IMR-90 (cell line): ENCODE measurements around the gene FOXP1. TPM values are rescaled to one million over a fixed set of nuclear protein-coding genes. Genes with fewer than 3 reads are reported as not detected.

Experiments used
- ATAC-seq: fragments of 200-7000 bp; cut with Tn5 transposase; 2 replicates; pipeline ENCODE4 v1.9.1; 2020; ENCODE audit warnings: low read depth, mild to moderate bottlenecking, moderate library complexity
- BruUV-seq: library from RNA; stranded (reverse); fragments of 400-500 nt; replicated peaks from 2 replicates; lab custom pipeline; 2021; lab: Mats Ljungman, UMichigan
- CTCF ChIA-PET: fragments of 300-600 bp; formaldehyde crosslinking; extraction: SDS; loops from one replicate; lab custom pipeline; 2021; ENCODE audit warnings: antibody characterized with exemption; lab: Yijun Ruan, JAX
- POLR2A ChIA-PET: fragments of 300-600 bp; sonication (Branson Sonifier 250); formaldehyde crosslinking; loops from one replicate; lab custom pipeline; 2022; ENCODE audit warnings: antibody characterized with exemption; ENCODE audit not compliant: unreplicated experiment; lab: Charles Lee
- DNase-seq: peaks from one replicate; pipeline ENCODE4 v3.0.0; 2013
- H2AFZ ChIP-seq: replicated peaks from 2 replicates; pipeline ENCODE3; 2013; ENCODE audit warnings: low read length, mild to moderate bottlenecking; ENCODE audit not compliant: poor library complexity
- H2AK5ac ChIP-seq: 2 replicates; pipeline ENCODE4 v1.6.1; 2013; ENCODE audit warnings: low read depth, low read length, inconsistent platforms
- H2AK9ac ChIP-seq: replicated peaks from 2 replicates; pipeline ENCODE3; 2013; ENCODE audit warnings: mild to moderate bottlenecking, low read depth, low read length, moderate library complexity; ENCODE audit not compliant: poor library complexity
- H2BK120ac ChIP-seq: 2 replicates; pipeline ENCODE4 v1.6.1; 2013; ENCODE audit warnings: low read depth, low read length, inconsistent platforms
- H2BK15ac ChIP-seq: 3 replicates; pipeline ENCODE4 v1.6.1; 2013; ENCODE audit warnings: low read depth, low read length, inconsistent platforms
- H2BK20ac ChIP-seq: 2 replicates; pipeline ENCODE4 v1.6.1; 2013; ENCODE audit warnings: low read depth, mild to moderate bottlenecking, inconsistent platforms, low read length, moderate library complexity
- H2BK5ac ChIP-seq: 2 replicates; pipeline ENCODE4 v1.6.1; 2013; ENCODE audit warnings: mild to moderate bottlenecking, low read depth, low read length, inconsistent platforms; ENCODE audit not compliant: poor library complexity, severe bottlenecking
- H3K14ac ChIP-seq: replicated peaks from 2 replicates; pipeline ENCODE4 v1.6.1; 2013; ENCODE audit warnings: low read depth, low read length, inconsistent platforms
- H3K18ac ChIP-seq: 2 replicates; pipeline ENCODE4 v1.6.1; 2013; ENCODE audit warnings: low read depth, low read length, control low read depth
- H3K23ac ChIP-seq: 2 replicates; pipeline ENCODE4 v1.6.1; 2013; ENCODE audit warnings: low read depth, low read length, inconsistent platforms
- H3K27ac ChIP-seq: 2 replicates; pipeline ENCODE4 v1.5.1; 2013; ENCODE audit warnings: mild to moderate bottlenecking, control low read depth, low read length; ENCODE audit not compliant: insufficient read depth
- H3K27me3 ChIP-seq: 2 replicates; pipeline ENCODE4 v1.6.1; 2013; ENCODE audit warnings: low read length; ENCODE audit not compliant: control insufficient read depth, insufficient read depth
- H3K36me3 ChIP-seq: 2 replicates; pipeline ENCODE4 v1.6.1; 2013; ENCODE audit warnings: low read length, mixed read lengths; ENCODE audit not compliant: control insufficient read depth, insufficient read depth
- H3K4ac ChIP-seq: 2 replicates; pipeline ENCODE4 v1.6.1; 2013; ENCODE audit warnings: low read depth, low read length, inconsistent platforms
- H3K4me1 ChIP-seq: 2 replicates; pipeline ENCODE4 v1.6.1; 2013; ENCODE audit warnings: low read length, mixed read lengths; ENCODE audit not compliant: control insufficient read depth, insufficient read depth
- H3K4me2 ChIP-seq: 2 replicates; pipeline ENCODE4 v1.6.1; 2013; ENCODE audit warnings: low read depth, mild to moderate bottlenecking, control low read depth, low read length, moderate library complexity
- H3K4me3 ChIP-seq: 2 replicates; pipeline ENCODE4 v1.5.1; 2013; ENCODE audit warnings: low read depth, mild to moderate bottlenecking, control low read depth, low read length, moderate library complexity; ENCODE audit not compliant: insufficient read depth
- H3K56ac ChIP-seq: 2 replicates; pipeline ENCODE4 v1.6.1; 2013; ENCODE audit warnings: low read length, inconsistent platforms; ENCODE audit not compliant: insufficient read depth; ENCODE audit errors: extremely low read depth
- H3K79me1 ChIP-seq, 2 experiments: 2 replicates each; pipeline ENCODE4 v1.6.1; 2013; ENCODE audit warnings: low read length in 2 of 2, inconsistent platforms in 1 of 2, low read depth in 1 of 2
- H3K9ac ChIP-seq: 2 replicates; pipeline ENCODE4 v1.6.1; 2013; ENCODE audit warnings: low read depth, low read length, control low read depth
- H3K9me1 ChIP-seq: 2 replicates; pipeline ENCODE4 v1.6.1; 2013; ENCODE audit warnings: low read length, inconsistent platforms; ENCODE audit not compliant: insufficient read depth
- H3K9me3 ChIP-seq: 2 replicates; pipeline ENCODE4 v1.6.1; 2013; ENCODE audit warnings: low read length; ENCODE audit not compliant: control insufficient read depth, insufficient read depth
- H4K20me1 ChIP-seq: 2 replicates; pipeline ENCODE4 v1.6.1; 2013; ENCODE audit warnings: low read length, inconsistent platforms; ENCODE audit not compliant: insufficient read depth
- H4K5ac ChIP-seq: 2 replicates; pipeline ENCODE4 v1.6.1; 2013; ENCODE audit warnings: mild to moderate bottlenecking, low read depth, low read length, control low read depth
- H4K8ac ChIP-seq, 2 experiments: 2 replicates each; pipeline ENCODE4 v1.6.1; 2013; ENCODE audit warnings: low read depth in 2 of 2, low read length in 2 of 2, control low read depth in 1 of 2, inconsistent platforms in 1 of 2
- H4K91ac ChIP-seq: 2 replicates; pipeline ENCODE4 v1.6.1; 2013; ENCODE audit warnings: low read depth, low read length, inconsistent platforms; ENCODE audit not compliant: insufficient read depth
- BHLHE40 ChIP-seq: fragments of 150-350 bp; IDR thresholded peaks from 2 replicates; pipeline ENCODE4 v1.6.1; 2016; ENCODE audit warnings: mild to moderate bottlenecking, low read depth, low read length
- FOS ChIP-seq: fragments of 150-350 bp; IDR thresholded peaks from 2 replicates; pipeline ENCODE4 v1.6.1; 2016; ENCODE audit warnings: low read depth, low read length
- MAFK ChIP-seq: IDR thresholded peaks from 2 replicates; pipeline ENCODE4 v1.6.1; 2012; ENCODE audit warnings: low read depth, low read length, improper control_type of control experiment
- MAZ ChIP-seq: IDR thresholded peaks from 2 replicates; pipeline ENCODE4 v1.6.1; 2012; ENCODE audit warnings: low read depth, mild to moderate bottlenecking, low read length, improper control_type of control experiment, moderate library complexity, borderline replicate concordance
- MXI1 ChIP-seq: IDR thresholded peaks from 2 replicates; pipeline ENCODE4 v1.6.1; 2012; ENCODE audit warnings: low read depth, mild to moderate bottlenecking, low read length, moderate library complexity, borderline replicate concordance
- NFE2L2 ChIP-seq: fragments of 150-350 bp; IDR thresholded peaks from 2 replicates; pipeline ENCODE4 v1.6.1; 2016; ENCODE audit warnings: low read depth, mild to moderate bottlenecking, low read length
- POLR2A ChIP-seq: IDR thresholded peaks from 2 replicates; pipeline ENCODE4 v1.6.1; 2012; ENCODE audit warnings: mild to moderate bottlenecking, low read depth, low read length
- RAD21 ChIP-seq: IDR thresholded peaks from 2 replicates; pipeline ENCODE4 v1.6.1; 2012; ENCODE audit warnings: low read length, improper control_type of control experiment
- RCOR1 ChIP-seq: IDR thresholded peaks from 2 replicates; pipeline ENCODE4 v1.6.1; 2012; ENCODE audit warnings: mild to moderate bottlenecking, low read length, improper control_type of control experiment; ENCODE audit not compliant: insufficient replicate concordance
- RFX5 ChIP-seq: IDR thresholded peaks from 2 replicates; pipeline ENCODE4 v1.8.0; 2012; ENCODE audit warnings: low read depth, mild to moderate bottlenecking, low read length, moderate library complexity
- SMC3 ChIP-seq: fragments of 150-350 bp; IDR thresholded peaks from 2 replicates; pipeline ENCODE4 v1.6.1; 2016; ENCODE audit warnings: low read depth, mild to moderate bottlenecking, antibody characterized with exemption, low read length, moderate library complexity
- WGBS, 2 experiments: methylation state at CpG; one replicate each; pipeline versions ENCODE4 v1.1.5 to v1.1.7; 2013; ENCODE audit warnings: missing lambda C conversion rate in 2 of 2; ENCODE audit not compliant: insufficient read length in 1 of 2; ENCODE audit errors: extremely low coverage in 2 of 2; 5-methylcytosine and 5-hydroxymethylcytosine counted together
- dilution Hi-C: fragments of 300-500 bp; cut with HindIII; formaldehyde crosslinking; loops from one replicate; pipeline ENCODE4 v1.14.3; 2018; ENCODE audit warnings: low sequenced_read_pairs; ENCODE audit not compliant: unreplicated experiment
- in situ Hi-C: fragments of 300-500 bp; cut with MboI; formaldehyde crosslinking; loops from 3 replicates; pipeline ENCODE4 v1.14.3; 2019; ENCODE audit warnings: low sequenced_read_pairs, inconsistent platforms, mixed read lengths
- intact Hi-C: fragments of 100-400 bp; cut with micrococcal nuclease; formaldehyde crosslinking; loops from 2 replicates; pipeline ENCODE4 v1.10.0; 2022
- polyA plus RNA-seq, 3 experiments: library from polyadenylated mRNA; depleted of rRNA; stranded (reverse); fragments of >200 nt; gene quantifications; 2 replicates each; pipeline ENCODE4 v1.2.3, GENCODE V29; 2012; ENCODE audit warnings: low replicate concordance in 1 of 3
- total RNA-seq: library from RNA; depleted of rRNA; stranded (reverse); fragments of >200 nt; gene quantifications from 2 replicates; pipeline ENCODE4 v1.2.3, GENCODE V29; 2012
- TF ChIP-seq, protein P1 (sequence below): fragments of 150-350 bp; IDR thresholded peaks from 2 replicates; pipeline ENCODE4 v1.6.1; 2016; ENCODE audit warnings: low read depth, mild to moderate bottlenecking, low read length, moderate library complexity, borderline replicate concordance
- TF ChIP-seq, protein P2 (sequence below): fragments of 150-350 bp; IDR thresholded peaks from 2 replicates; pipeline ENCODE4 v1.6.1; 2017; ENCODE audit warnings: mild to moderate bottlenecking, antibody characterized with exemption, low read length, low read depth

The FOXP1 gene
- total and polyA plus RNA-seq, 2 of the 4 experiments (the other 2 are of a cell fraction): 37.0 to 132 TPM

DNA sequence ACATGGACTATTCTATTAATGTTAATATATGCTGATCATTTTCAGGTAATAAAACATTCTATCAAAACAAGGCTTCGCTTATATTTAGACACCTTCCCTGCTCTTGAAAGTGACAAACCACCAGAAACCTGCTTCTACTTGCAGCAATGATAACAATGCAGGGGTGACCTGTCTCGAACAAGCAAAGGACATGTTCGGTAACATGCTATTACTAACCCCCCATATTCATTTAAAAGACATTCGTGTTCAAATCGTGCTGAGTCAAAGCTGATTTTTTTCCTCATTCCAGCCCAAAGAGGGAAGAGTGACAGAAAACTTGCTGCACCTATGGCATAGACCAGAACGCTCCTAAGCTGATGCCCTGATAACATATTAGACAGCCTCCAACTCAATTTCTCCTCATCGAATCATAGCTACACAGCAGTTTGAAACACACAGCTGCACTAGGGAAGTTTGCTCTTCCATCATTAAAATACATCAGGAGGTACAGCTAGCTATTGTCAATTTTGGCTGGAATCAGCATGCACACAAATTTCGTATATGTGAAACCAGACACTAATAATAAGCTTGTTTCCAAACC is 341.5 kb downstream of the FOXP1 start:
- Histone ChIP-seq H2BK20ac (peak overlapping the region; percentile 6; the same call in 1 of the 2 replicates), H3K27ac (no peak overlapping the region), H3K9me3 (no peaks in the 10 kb centered on the region), H2AK9ac (no peak overlapping the region), H2BK120ac (no peak overlapping the region), H3K4me3 (no peak overlapping the region), H2AK5ac (peak overlapping the region; percentile 7; the same call in 1 of the 2 replicates), H3K79me1 (peaks cover 20 to 54% of the 10 kb centered on the region in 2 experiments; a peak in 3 of 4 replicates), H3K36me3 (no peaks in the 10 kb centered on the region), H4K5ac (no peak overlapping the region), H3K23ac (no peak overlapping the region), H3K4me1 (peaks cover 10% of the 10 kb centered on the region), H3K9ac (no peak overlapping the region), H3K4ac (no peak overlapping the region), H3K9me1 (peaks cover 5% of the 10 kb centered on the region), H3K56ac (no peak overlapping the region), H2AFZ (no peak overlapping the region), H2BK15ac (peak overlapping the region; percentile 11; the same call in 1 of the 3 replicates), H4K8ac (no peak overlapping the region), H3K14ac (no peak overlapping the region), H4K20me1 (no peaks in the 10 kb centered on the region), H3K27me3 (no peaks in the 10 kb centered on the region), H4K91ac (no peak overlapping the region), H3K4me2 (no peak overlapping the region), H3K18ac (no peak overlapping the region), H2BK5ac (no peak overlapping the region)
- dilution Hi-C loops (no loop called here), intact Hi-C loops (loop anchor here (10.0 kb wide), 1 partner anchor 343 kb away; the partner anchor contains the start of gene FOXP1), in situ Hi-C loops (no loop called here)
- no peak for DNase-seq
- TF ChIP-seq BHLHE40 (no peak), MAFK (no peak), RCOR1 (no peak), RFX5 (no peak), POLR2A (no peak), NFE2L2 (no peak), MXI1 (no peak), MAZ (no peak), SMC3 (no peak), FOS (no peak), RAD21 (no peak)
- TF ChIP-seq, protein P1, sequence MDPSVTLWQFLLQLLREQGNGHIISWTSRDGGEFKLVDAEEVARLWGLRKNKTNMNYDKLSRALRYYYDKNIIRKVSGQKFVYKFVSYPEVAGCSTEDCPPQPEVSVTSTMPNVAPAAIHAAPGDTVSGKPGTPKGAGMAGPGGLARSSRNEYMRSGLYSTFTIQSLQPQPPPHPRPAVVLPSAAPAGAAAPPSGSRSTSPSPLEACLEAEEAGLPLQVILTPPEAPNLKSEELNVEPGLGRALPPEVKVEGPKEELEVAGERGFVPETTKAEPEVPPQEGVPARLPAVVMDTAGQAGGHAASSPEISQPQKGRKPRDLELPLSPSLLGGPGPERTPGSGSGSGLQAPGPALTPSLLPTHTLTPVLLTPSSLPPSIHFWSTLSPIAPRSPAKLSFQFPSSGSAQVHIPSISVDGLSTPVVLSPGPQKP: no peak
- TF ChIP-seq, protein P2, sequence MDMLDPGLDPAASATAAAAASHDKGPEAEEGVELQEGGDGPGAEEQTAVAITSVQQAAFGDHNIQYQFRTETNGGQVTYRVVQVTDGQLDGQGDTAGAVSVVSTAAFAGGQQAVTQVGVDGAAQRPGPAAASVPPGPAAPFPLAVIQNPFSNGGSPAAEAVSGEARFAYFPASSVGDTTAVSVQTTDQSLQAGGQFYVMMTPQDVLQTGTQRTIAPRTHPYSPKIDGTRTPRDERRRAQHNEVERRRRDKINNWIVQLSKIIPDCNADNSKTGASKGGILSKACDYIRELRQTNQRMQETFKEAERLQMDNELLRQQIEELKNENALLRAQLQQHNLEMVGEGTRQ: no peak
- CTCF ChIA-PET: interaction anchor here (1.6 kb wide), 1 partner anchor 12 kb away, joined by 4 read pairs; no protein-coding TSS in a partner anchor
- no peak for ATAC-seq
- no CpG with 5 or more reads among the region's 8 CpGs for WGBS, 2 experiments
- POLR2A ChIA-PET: interaction anchor here (0.6 to 0.7 kb wide), 2 partner anchors 9 to 58 kb away, joined by 3 to 21 read pairs; no protein-coding TSS in a partner anchor
- BruUV-seq: no TSS peak
